ENCODE data around the gene PHF14. TPM values are rescaled to one million over a fixed set of nuclear protein-coding genes. Genes with fewer than 3 reads are reported as not detected.

Gene PHF14
- total and polyA plus RNA-seq, 8 donors = 18.9 to 140 (median 69.6) TPM

DNA sequence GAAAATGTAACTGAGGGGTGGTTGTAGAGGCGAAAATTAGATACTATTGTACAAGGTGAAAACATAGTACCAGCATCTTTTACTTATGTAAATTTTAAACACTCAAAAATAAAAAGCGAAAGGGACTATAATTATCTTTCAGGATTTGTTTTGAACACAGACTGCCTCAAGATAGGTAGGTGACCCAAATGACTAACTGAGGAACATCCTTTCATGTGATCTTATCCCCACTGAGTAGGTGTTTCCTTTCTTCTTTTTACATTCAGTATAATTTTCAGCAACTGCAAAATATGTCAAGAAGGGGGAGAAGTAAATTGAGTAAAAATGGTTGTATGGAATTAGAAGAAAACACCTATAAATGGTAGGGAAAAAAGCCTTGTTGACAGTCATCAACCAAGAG is 236.7 kb downstream of the PHF14 start:
- 90 to 96% (median 93%) methylated on average over 2 of the region's 2 CpGs for whole genome bisulfite sequencing, 5 donors
- no peaks in the 10 kb centered on the region for H3K9me3 ChIP-seq
- no peak overlapping the region for H3K27ac ChIP-seq
- peaks cover 0 to 12% (median 4%) of the 10 kb centered on the region in 4 donors for H3K4me1 ChIP-seq
- H3K36me3 ChIP-seq = no peaks in the 10 kb centered on the region
- intact Hi-C loops (cut with DNase I; ENCODE audit: low total_unique reads) = no loop called here
- TF ChIP-seq CTCF (IDR thresholded peaks at IDR 0.05) (no peak), POLR2A (IDR thresholded peaks at IDR 0.05) (no peak), POLR2AphosphoS5 (IDR thresholded peaks at IDR 0.05) (no peak), EP300 (IDR thresholded peaks at IDR 0.05) (no peak)
- no peaks in the 10 kb centered on the region for H3K27me3 ChIP-seq
- DNase-seq = no peak
- H3K4me3 ChIP-seq = no peak overlapping the region

GRCh38 chr7:11212080-11212711 is 238.5 kb downstream of the PHF14 start:
- intact Hi-C loops (cut with DNase I; ENCODE audit: low total_unique reads) = no loop called here
- Histone ChIP-seq H3K4me1 (peaks cover 0 to 12% (median 4%) of the 10 kb centered on the region in 4 donors), H3K9me3 (no peaks in the 10 kb centered on the region), H3K4me3 (no peak overlapping the region), H3K36me3 (no peaks in the 10 kb centered on the region), H3K27ac (peak overlapping the region in 1 of 5 donors; percentile 12), H3K27me3 (no peaks in the 10 kb centered on the region)
- WGBS, 5 donors = 19 to 30% (median 21%) methylated on average over 4 of the region's 4 CpGs
- DNase-seq = peak; percentile 54 to 87
- TF ChIP-seq CTCF (IDR thresholded peaks at IDR 0.05) (peak in 5 of 7 experiments; percentile 52 to 83 (median 70)), POLR2AphosphoS5 (IDR thresholded peaks at IDR 0.05) (peak in 1 of 3 donors; percentile 22), POLR2A (IDR thresholded peaks at IDR 0.05) (no peak), EP300 (IDR thresholded peaks at IDR 0.05) (no peak)

DNA sequence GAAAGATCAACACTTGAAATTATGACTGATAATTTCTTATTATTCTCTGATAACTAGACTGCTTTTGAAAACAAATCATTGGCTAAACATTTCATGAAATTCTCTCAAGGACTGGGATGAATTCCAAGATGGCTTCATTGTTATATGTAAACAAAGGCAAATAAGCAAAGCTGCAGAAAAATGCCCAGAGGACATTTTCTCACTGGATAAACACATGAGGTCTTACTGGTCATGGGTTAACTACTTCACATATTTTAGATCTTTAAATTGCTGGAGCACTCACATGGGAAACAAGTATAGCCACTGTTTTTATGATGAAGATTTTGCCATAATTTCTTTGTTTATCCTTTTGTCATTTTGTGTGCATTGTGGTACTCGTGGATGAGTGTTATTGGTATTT is 239.1 kb downstream of the PHF14 start:
- no peaks in the 10 kb centered on the region for H3K27me3 ChIP-seq
- intact Hi-C loops (cut with DNase I; ENCODE audit: low total_unique reads) = no loop called here
- WGBS, 5 donors = 19 to 47% (median 30%) methylated on average over 1 of the region's 1 CpG
- H3K4me3 ChIP-seq = no peak overlapping the region
- peak overlapping the region in 1 of 5 donors; percentile 12 for H3K27ac ChIP-seq
- H3K9me3 ChIP-seq = no peaks in the 10 kb centered on the region
- TF ChIP-seq EP300 (IDR thresholded peaks at IDR 0.05) (no peak), POLR2AphosphoS5 (IDR thresholded peaks at IDR 0.05) (no peak), POLR2A (IDR thresholded peaks at IDR 0.05) (no peak), CTCF (IDR thresholded peaks at IDR 0.05) (no peak)
- DNase-seq = peak in 1 of 2 donors; percentile 26
- no peaks in the 10 kb centered on the region for H3K36me3 ChIP-seq
- H3K4me1 ChIP-seq = peaks cover 0 to 12% (median 4%) of the 10 kb centered on the region in 4 donors

DNA sequence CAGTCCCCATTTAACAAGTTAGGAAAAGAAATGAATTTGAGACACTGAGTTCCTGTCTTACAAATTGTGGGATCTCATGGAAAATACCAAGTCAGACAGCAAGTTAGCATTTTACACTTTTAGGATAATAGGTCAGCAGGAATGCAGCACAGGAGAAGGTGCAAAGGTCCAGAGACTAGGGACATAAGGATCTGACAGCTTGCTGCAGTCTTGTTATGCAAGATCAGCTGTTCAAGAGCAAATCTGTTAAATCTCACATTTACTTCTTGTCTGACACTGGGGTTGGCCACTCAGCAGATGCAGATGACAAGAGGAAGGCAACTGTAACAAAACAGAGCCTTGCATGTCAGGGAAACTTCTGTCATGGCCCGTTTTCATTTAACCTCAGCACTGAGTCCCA is 239.6 kb downstream of the PHF14 start:
- peak in 1 of 2 donors; percentile 8 for DNase-seq
- WGBS, 5 donors = 28 to 71% (median 50%) methylated on average over 1 of the region's 1 CpG
- Histone ChIP-seq H3K27ac (peak overlapping the region in 1 of 5 donors; percentile 11), H3K27me3 (no peaks in the 10 kb centered on the region), H3K4me1 (peaks cover 0 to 12% (median 4%) of the 10 kb centered on the region in 4 donors), H3K36me3 (no peaks in the 10 kb centered on the region), H3K4me3 (no peak overlapping the region), H3K9me3 (no peaks in the 10 kb centered on the region)
- intact Hi-C loops (cut with DNase I; ENCODE audit: low total_unique reads) = no loop called here
- TF ChIP-seq POLR2A (IDR thresholded peaks at IDR 0.05) = no peak
- TF ChIP-seq CTCF (IDR thresholded peaks at IDR 0.05) = no peak
- no peak for TF ChIP-seq EP300 (IDR thresholded peaks at IDR 0.05)
- TF ChIP-seq POLR2AphosphoS5 (IDR thresholded peaks at IDR 0.05) = no peak
